ENCODE measurements around the gene NFKBIZ. TPM values are rescaled to one million over a fixed set of nuclear protein-coding genes. Genes with fewer than 3 reads are reported as not detected.
A peak's percentile ranks its signal among the peaks of the same experiment; 100 is the strongest.
"Not testable (repeated sequence)": the region's sequence is repeated elsewhere in the genome, so short reads cannot be mapped to it uniquely, and the experiment has no call there.

NFKBIZ gene
- total RNA-seq, 1 donor from 2014 or later, result 7.2 TPM

DNA sequence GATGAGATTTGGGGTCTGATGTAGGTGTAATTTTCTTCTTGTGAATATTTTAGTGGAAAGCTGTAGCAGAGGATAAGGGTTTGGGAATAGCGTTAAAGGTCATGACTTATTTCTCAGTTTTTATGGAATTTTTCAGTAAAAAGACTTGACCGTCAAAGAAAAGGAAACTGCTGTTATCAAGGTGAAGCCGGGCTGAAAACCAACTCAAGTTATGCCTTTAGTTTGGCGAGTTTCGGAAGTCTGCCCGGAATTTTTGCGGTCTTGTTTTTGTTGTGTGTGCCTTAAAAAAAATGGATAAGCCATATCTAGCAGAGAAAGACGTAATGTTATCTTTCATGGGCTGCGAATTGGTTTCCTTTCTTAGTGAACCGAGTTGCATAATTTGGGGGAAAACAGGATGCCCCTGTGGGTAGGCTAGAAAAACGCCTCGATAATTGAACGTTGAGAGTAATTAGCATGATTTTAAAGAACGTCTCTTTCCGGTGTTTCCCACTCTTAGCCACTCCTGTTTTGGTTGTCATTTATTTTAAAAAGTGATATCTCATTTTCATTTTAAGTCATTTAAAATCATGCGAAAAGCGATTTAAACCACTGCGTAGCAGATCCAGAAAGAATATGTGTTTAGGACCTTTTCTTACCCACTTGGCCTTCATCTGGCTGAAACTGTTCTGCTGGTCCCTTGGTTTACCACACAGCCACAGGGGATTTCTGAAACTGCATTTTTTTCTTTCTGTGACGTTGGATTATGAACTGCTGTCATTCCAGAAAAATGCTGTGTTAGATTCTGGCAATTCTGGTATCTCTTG is 1.1 kb downstream of the NFKBIZ start:
- peak in 1 of 2 donors; percentile 74 for DNase-seq (ENCODE audit: low read depth in 2 of 2)

DNA sequence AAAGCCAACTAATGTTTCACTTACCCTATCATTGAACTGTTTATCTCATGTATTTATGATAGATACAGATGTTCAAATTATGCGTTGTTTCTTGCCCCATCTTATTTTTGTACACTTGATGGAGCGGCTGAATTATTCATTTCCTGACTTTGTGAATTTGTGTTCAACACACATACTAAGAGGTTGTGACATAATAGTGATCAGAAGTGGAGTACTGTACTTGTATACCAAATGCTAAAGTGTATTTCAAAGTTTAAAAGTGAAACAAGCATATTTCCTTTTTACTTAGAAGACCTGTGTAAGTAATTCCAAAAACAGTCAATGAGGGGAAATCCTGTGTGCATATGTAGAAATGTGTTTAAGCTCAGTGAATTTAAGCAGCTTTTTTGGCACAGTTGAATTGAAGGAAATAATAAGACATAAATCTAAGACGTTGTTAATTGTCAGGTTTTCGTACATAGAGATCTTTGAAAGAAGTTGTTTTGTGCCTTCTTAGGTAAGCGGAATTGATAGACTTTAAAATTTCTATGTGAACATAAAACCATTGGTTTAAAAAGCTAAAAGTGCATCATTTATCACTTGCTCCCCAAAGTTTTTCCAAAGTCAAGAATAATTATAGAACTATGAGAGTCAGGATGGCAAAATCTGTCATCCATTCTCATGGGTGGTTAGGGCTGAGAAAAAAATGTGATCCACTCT is 1.9 kb downstream of the NFKBIZ start:
- peak in 1 of 2 donors; percentile 79 for DNase-seq (ENCODE audit: low read depth in 2 of 2)

DNA sequence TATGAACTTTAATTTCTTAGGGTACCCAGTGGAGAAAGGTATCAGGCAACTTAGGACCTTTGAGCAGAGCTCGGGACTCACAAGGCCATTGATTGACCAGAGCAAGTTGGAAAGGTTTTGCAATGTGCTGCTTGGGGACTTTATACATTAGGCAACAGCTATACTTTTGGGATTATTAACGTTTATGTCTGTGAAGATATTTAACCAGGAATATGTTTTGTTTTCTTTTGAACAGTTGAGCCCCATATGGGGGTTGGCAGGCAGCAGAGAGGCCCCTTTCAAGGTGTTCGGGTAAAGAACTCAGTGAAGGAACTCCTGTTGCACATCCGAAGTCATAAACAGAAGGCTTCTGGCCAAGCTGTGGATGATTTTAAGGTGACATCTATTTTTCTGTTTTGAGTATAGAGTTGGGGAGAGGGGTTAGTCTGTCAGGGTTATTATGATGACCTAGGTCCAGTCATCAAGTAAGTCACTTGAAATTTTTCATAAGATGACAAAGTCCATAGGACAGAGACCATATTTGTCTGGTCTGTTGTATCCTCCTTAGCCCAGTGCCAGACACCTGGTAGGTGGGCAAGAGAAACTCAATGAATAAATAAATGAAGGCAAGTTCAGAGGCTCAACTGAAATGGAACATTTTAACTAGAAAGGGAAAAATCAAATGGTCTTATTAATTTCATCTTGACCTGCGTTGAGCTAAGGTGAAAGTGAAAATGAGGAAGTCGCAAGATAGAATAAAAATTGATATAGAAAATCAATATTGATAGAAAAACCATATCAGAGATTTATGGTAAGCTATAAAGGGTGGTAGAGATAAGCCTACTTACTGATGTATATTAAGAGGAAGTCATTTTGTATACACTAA is 2.8 kb downstream of the NFKBIZ start:
- no peak for DNase-seq (ENCODE audit: low read depth in 2 of 2)

DNA sequence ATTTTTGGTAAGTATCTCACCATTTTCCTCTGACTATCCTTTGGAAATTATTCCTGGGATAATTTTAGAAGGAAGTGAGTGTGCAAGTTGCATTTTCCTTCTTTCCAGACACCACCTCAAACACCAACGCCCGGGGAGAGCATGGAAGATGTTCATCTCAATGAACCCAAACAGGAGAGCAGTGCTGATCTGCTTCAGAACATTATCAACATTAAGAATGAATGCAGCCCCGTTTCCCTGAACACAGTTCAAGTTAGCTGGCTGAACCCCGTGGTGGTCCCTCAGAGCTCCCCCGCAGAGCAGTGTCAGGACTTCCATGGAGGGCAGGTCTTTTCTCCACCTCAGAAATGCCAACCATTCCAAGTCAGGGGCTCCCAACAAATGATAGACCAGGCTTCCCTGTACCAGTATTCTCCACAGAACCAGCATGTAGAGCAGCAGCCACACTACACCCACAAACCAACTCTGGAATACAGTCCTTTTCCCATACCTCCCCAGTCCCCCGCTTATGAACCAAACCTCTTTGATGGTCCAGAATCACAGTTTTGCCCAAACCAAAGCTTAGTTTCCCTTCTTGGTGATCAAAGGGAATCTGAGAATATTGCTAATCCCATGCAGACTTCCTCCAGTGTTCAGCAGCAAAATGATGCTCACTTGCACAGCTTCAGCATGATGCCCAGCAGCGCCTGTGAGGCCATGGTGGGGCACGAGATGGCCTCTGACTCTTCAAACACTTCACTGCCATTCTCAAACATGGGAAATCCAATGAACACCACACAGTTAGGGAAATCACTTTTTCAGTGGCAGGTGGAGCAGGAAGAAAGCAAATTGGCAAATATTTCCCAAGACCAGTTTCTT is 3.9 kb downstream of the NFKBIZ start:
- no peak for DNase-seq (ENCODE audit: low read depth in 2 of 2)

DNA sequence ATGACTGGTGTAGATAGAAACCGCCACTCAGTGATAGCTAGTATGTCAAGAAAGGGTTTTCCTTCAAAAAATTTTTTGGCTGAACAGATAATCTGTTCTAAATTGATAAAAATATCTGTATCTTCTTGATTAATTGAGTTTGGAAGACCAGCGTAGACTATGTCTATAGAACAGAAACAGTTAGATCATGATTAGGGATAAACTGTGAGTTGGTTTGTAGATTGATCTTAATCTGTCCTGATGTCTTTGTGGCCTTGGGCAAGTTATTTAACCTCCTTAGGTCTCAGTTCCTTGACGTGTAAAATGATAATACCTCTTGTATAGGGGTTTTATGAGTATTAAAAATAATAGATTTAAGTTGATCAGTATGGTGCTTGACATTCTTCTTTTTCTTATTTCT is 4.7 kb downstream of the NFKBIZ start:
- DNase-seq (ENCODE audit: low read depth in 2 of 2), result no peak

- DNase-seq (ENCODE audit: low read depth in 2 of 2), result no peak
Observed at GRCh38 chr3:101854608-101855304, 5.4 kb downstream of the NFKBIZ start.

- no peak for DNase-seq (ENCODE audit: low read depth in 2 of 2)
Observed at GRCh38 chr3:101857301-101857741, 8.0 kb downstream of the NFKBIZ start.

- DNase-seq (ENCODE audit: low read depth in 2 of 2), result no peak
Observed at GRCh38 chr3:101858464-101859030, 9.2 kb downstream of the NFKBIZ start.

DNA sequence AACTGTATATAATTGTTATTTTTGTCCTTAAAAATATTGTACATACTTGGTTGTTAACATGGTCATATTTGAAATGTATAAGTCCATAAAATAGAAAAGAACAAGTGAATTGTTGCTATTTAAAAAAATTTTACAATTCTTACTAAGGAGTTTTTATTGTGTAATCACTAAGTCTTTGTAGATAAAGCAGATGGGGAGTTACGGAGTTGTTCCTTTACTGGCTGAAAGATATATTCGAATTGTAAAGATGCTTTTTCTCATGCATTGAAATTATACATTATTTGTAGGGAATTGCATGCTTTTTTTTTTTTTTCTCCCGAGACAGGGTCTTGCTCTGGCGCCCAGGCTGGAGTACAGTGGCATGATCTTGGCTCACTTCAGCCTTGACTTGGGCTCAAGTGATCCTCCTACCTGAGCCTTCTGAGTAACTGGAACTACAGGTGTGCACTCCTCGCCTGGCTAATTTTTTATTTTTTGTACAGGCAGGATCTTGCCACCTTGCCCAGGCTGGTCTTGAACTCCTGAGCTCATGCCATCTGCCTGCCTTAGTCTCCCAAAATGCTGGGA is 10.7 kb downstream of the NFKBIZ start:
- DNase-seq (ENCODE audit: low read depth in 2 of 2), result no peak

GRCh38 chr3:101861212-101861788 is 12.0 kb downstream of the NFKBIZ start:
- DNase-seq (ENCODE audit: low read depth in 2 of 2), result no peak

- DNase-seq (ENCODE audit: low read depth in 2 of 2), result no peak
Observed at GRCh38 chr3:101861789-101862415, 12.6 kb downstream of the NFKBIZ start.

GRCh38 chr3:101862416-101863165 is 13.3 kb downstream of the NFKBIZ start:
- no peak for DNase-seq (ENCODE audit: low read depth in 2 of 2)

- DNase-seq (ENCODE audit: low read depth in 2 of 2), result not testable (repeated sequence)
Observed at GRCh38 chr3:101864926-101865325, 15.6 kb downstream of the NFKBIZ start.

- peak in 1 of 2 donors; percentile 44 for DNase-seq (ENCODE audit: low read depth in 2 of 2)
Observed at GRCh38 chr3:101865751-101866509, 16.6 kb downstream of the NFKBIZ start.

DNA sequence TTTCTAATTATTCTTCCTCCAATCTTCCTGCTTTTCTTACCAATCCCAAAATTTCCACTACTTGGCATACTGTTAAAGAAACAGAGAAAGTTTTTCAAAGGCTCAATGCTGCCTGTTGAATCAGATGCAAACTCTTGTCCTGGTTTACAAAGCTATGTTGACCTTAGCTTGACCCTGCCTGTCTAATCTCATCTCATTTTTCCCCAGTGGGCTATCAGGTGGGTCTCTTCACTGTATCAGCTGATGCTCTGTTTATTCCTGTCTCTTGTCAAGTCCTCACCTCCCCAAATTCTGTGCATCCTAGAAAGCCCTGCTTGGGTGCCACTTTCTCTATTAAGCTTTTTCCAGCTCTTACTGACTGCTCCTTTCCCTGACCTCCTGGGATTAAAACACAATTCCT is 18.2 kb downstream of the NFKBIZ start:
- DNase-seq (ENCODE audit: low read depth in 2 of 2), result no peak

DNA sequence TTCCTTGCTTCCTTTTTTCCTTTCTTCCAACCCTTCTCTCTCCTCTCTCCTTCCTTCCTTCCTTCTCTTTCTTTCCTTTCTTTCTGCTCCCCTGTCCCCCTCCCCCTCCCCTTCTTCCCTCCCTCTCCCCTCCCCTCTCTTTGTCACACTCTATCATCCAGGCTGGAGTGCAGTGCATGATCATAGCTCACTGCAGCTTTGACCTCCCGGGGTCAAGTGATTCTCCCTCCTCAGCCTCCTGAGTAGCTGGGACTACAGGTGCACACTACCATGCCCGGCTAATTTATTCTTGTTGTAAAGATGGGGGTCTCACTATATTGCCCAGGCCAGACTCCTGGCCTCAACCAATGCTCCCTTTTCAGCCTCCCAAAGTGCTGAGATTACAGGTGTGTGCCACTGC is 18.7 kb downstream of the NFKBIZ start:
- DNase-seq (ENCODE audit: low read depth in 2 of 2), result no peak

Data from dermis microvascular lymphatic vessel endothelial cell (primary cell).